Liver (tissue), 9 donors: Measurements from ENCODE around the gene CAPRIN1. TPM values are rescaled to one million over a fixed set of nuclear protein-coding genes. Genes with fewer than 3 reads are reported as not detected.

Source experiments
- DNase-seq: peaks from one replicate; pipeline ENCODE4 v3.0.0-alpha.2; 2017; ENCODE audit warnings: low spot score
- H3K27ac ChIP-seq, 2 donors: one replicate each; pipeline ENCODE4 v1.7.0; 2013; ENCODE audit warnings: inconsistent platforms in 2 of 2, low read length in 2 of 2, control low read depth in 1 of 2, low read depth in 1 of 2, mild to moderate bottlenecking in 1 of 2
- H3K27me3 ChIP-seq, 4 donors: one replicate each; pipeline versions ENCODE4 v1.6.1 to v1.7.0; 2013; ENCODE audit warnings: low read length in 3 of 4, inconsistent platforms in 1 of 4, mild to moderate bottlenecking in 1 of 4, moderate library complexity in 1 of 4; ENCODE audit not compliant: control insufficient read depth in 4 of 4, insufficient read depth in 4 of 4
- H3K36me3 ChIP-seq, 4 donors: one replicate each; pipeline versions ENCODE4 v1.6.1 to v1.7.0; 2013; ENCODE audit warnings: low read length in 3 of 4, mild to moderate bottlenecking in 3 of 4, low read depth in 1 of 4, moderate library complexity in 1 of 4; ENCODE audit not compliant: control insufficient read depth in 4 of 4, insufficient read depth in 3 of 4
- H3K4me1 ChIP-seq, 4 donors: one replicate each; pipeline versions ENCODE4 v1.6.1 to v1.7.0; 2013; ENCODE audit warnings: low read length in 3 of 4, mild to moderate bottlenecking in 3 of 4, moderate library complexity in 1 of 4; ENCODE audit not compliant: control insufficient read depth in 4 of 4, insufficient read depth in 4 of 4
- H3K4me3 ChIP-seq, 3 donors: one replicate each; pipeline versions ENCODE4 v1.6.1 to v1.7.0; 2013; ENCODE audit warnings: low read length in 3 of 3, control low read depth in 1 of 3, low read depth in 1 of 3, mild to moderate bottlenecking in 1 of 3
- H3K9ac ChIP-seq, 2 donors: one replicate each; pipeline ENCODE4 v1.7.0; 2013; ENCODE audit warnings: low read length in 2 of 2, mild to moderate bottlenecking in 2 of 2, moderate library complexity in 2 of 2, control low read depth in 1 of 2, low read depth in 1 of 2
- H3K9me3 ChIP-seq, 4 donors: one replicate each; pipeline versions ENCODE4 v1.6.1 to v1.7.0; 2013; ENCODE audit warnings: low read length in 3 of 4; ENCODE audit not compliant: control insufficient read depth in 4 of 4
- ATF3 ChIP-seq: IDR thresholded peaks from 2 replicates; pipeline ENCODE4 v1.6.1; 2016; ENCODE audit warnings: antibody characterized with exemption
- CTCF ChIP-seq: fragments of 150-350 bp; IDR thresholded peaks from 2 replicates; pipeline ENCODE4 v1.5.1; 2017; ENCODE audit warnings: improper control_type of control experiment, low read depth, low read length; ENCODE audit not compliant: missing input control
- EGR1 ChIP-seq, 2 donors: IDR thresholded peaks; 2 replicates each; pipeline ENCODE4 v1.6.1; 2016 to 2018; ENCODE audit warnings: antibody characterized with exemption in 2 of 2, low read depth in 2 of 2
- FOXA1 ChIP-seq: IDR thresholded peaks from 2 replicates; pipeline ENCODE4 v1.6.1; 2016; ENCODE audit warnings: antibody characterized with exemption
- FOXA2 ChIP-seq: IDR thresholded peaks from 2 replicates; pipeline ENCODE4 v1.6.1; 2016; ENCODE audit warnings: antibody characterized with exemption
- GABPA ChIP-seq, 2 donors: IDR thresholded peaks in 1 of 2; conservative IDR thresholded peaks in 1 of 2; 2 replicates each; pipeline ENCODE4 v1.6.1; 2016; ENCODE audit warnings: antibody characterized with exemption in 2 of 2, mild to moderate bottlenecking in 1 of 2, moderate library complexity in 1 of 2
- HNF4A ChIP-seq, 2 donors: conservative IDR thresholded peaks; 2 replicates each; pipeline ENCODE4 v1.6.1; 2016; ENCODE audit warnings: antibody characterized with exemption in 2 of 2, mild to moderate bottlenecking in 2 of 2
- HNF4G ChIP-seq: IDR thresholded peaks from 2 replicates; pipeline ENCODE4 v1.6.1; 2016; ENCODE audit warnings: antibody characterized with exemption
- JUND ChIP-seq, 2 donors: IDR thresholded peaks; 2 replicates each; pipeline ENCODE4 v1.6.1; 2016; ENCODE audit warnings: antibody characterized with exemption in 2 of 2
- MAX ChIP-seq: IDR thresholded peaks from 2 replicates; pipeline ENCODE4 v1.6.1; 2016; ENCODE audit warnings: antibody characterized with exemption
- RAD21 ChIP-seq, 2 donors: IDR thresholded peaks; 2 replicates each; pipeline ENCODE4 v1.6.1; 2016; ENCODE audit warnings: antibody characterized with exemption in 2 of 2, mild to moderate bottlenecking in 2 of 2
- REST ChIP-seq: IDR thresholded peaks from 2 replicates; pipeline ENCODE4 v1.6.1; 2016; ENCODE audit warnings: antibody characterized with exemption, mild to moderate bottlenecking
- RXRA ChIP-seq, 2 donors: IDR thresholded peaks; 2 replicates each; pipeline ENCODE4 v1.6.1; 2017 to 2018; ENCODE audit warnings: antibody characterized with exemption in 2 of 2, mild to moderate bottlenecking in 1 of 2
- SP1 ChIP-seq: IDR thresholded peaks from 2 replicates; pipeline ENCODE4 v1.6.1; 2018; ENCODE audit warnings: antibody characterized with exemption, mild to moderate bottlenecking
- YY1 ChIP-seq: IDR thresholded peaks from 2 replicates; pipeline ENCODE4 v1.6.1; 2016; ENCODE audit warnings: antibody characterized with exemption, mild to moderate bottlenecking
- WGBS: extraction: QIAGEN DNeasy Blood & Tissue Kit; methylation state at CpG from one replicate; pipeline ENCODE4 v1.1.7; 2013; 5-methylcytosine and 5-hydroxymethylcytosine counted together
- polyA plus RNA-seq, 2 donors: library from polyadenylated mRNA; stranded (reverse) in 1 of 2; unstranded in 1 of 2; fragments of 200-250 nt in 1 of 2; fragments of >200 nt in 1 of 2; fragmentation: Nextera tagmentation in 1 of 2; extraction: Ambion mirVana in 1 of 2; gene quantifications; one replicate each; pipeline versions ENCODE4 v1.2.1 to v1.2.3, GENCODE V29; 2013 to 2015
- total RNA-seq, 2 donors: library from RNA; depleted of rRNA; stranded (reverse); fragments of >200 nt; gene quantifications; one replicate each; pipeline ENCODE4 v1.2.3, GENCODE V29; 2014
- donor health status: healthy.
- donor health status: healthy.
- donor health status: healthy.
- donor health status: healthy.
- donor health status: healthy.

The CAPRIN1 gene
- total and polyA plus RNA-seq, 4 donors: 19.5 to 112 (median 56.5) TPM

- Histone ChIP-seq H3K27me3 (no peaks in the 10 kb centered on the region), H3K27ac (no peak overlapping the region), H3K9me3 (no peaks in the 10 kb centered on the region), H3K9ac (no peak overlapping the region), H3K4me3 (no peak overlapping the region), H3K36me3 (peaks cover 14 to 87% (median 77%) of the 10 kb centered on the region in 4 donors), H3K4me1 (no peaks in the 10 kb centered on the region)
- no peak for TF ChIP-seq RXRA (IDR thresholded peaks at IDR 0.05)
- no peak for TF ChIP-seq CTCF
- TF ChIP-seq SP1: no peak
- no peak for TF ChIP-seq GABPA (IDR thresholded peaks at IDR 0.05 in 1 of 2, conservative IDR thresholded peaks at IDR 0.05 in 1 of 2)
- no peak for TF ChIP-seq EGR1 (IDR thresholded peaks at IDR 0.05; ENCODE audit: low read depth in 2 of 2)
- no peak for TF ChIP-seq ATF3
- TF ChIP-seq HNF4A (conservative IDR thresholded peaks at IDR 0.05): no peak
- TF ChIP-seq HNF4G: no peak
- TF ChIP-seq RAD21 (IDR thresholded peaks at IDR 0.05): no peak
- TF ChIP-seq YY1: no peak
- no peak for TF ChIP-seq FOXA1
- TF ChIP-seq FOXA2: no peak
- TF ChIP-seq JUND (IDR thresholded peaks at IDR 0.05): no peak
- TF ChIP-seq REST: no peak
- 95% methylated on average over 5 of the region's 5 CpGs for WGBS
- no peak for DNase-seq
These were observed 62.9 kb downstream of the CAPRIN1 start for GRCh38 chr11:34114471-34114870.

- Histone ChIP-seq H3K4me1 (no peaks in the 10 kb centered on the region), H3K9me3 (no peaks in the 10 kb centered on the region), H3K36me3 (peaks cover 13 to 80% (median 70%) of the 10 kb centered on the region in 4 donors), H3K4me3 (no peak overlapping the region), H3K9ac (no peak overlapping the region), H3K27me3 (no peaks in the 10 kb centered on the region), H3K27ac (no peak overlapping the region)
- 97% methylated on average over 4 of the region's 4 CpGs for WGBS
- TF ChIP-seq REST (no peak), HNF4G (no peak), JUND (IDR thresholded peaks at IDR 0.05) (no peak), RAD21 (IDR thresholded peaks at IDR 0.05) (no peak), FOXA1 (no peak), GABPA (IDR thresholded peaks at IDR 0.05 in 1 of 2, conservative IDR thresholded peaks at IDR 0.05 in 1 of 2) (no peak), MAX (no peak), YY1 (no peak), SP1 (no peak), FOXA2 (no peak), EGR1 (IDR thresholded peaks at IDR 0.05; ENCODE audit: low read depth in 2 of 2) (no peak)
- DNase-seq: no peak
These were observed 69.1 kb downstream of the CAPRIN1 start for GRCh38 chr11:34120651-34121050.
